ENCODE measurements around the gene MSANTD3.
A peak's percentile ranks its signal among the peaks of the same experiment; 100 is the strongest.
"Not testable (repeated sequence)": the region's sequence is repeated elsewhere in the genome, so short reads cannot be mapped to it uniquely, and the experiment has no call there.

The MSANTD3 gene, protein sequence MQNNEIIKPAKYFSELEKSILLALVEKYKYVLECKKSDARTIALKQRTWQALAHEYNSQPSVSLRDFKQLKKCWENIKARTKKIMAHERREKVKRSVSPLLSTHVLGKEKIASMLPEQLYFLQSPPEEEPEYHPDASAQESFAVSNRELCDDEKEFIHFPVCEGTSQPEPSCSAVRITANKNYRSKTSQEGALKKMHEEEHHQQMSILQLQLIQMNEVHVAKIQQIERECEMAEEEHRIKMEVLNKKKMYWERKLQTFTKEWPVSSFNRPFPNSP

GRCh38 chr9:100426530-100427365, at the start of gene MSANTD3:
MSANTD3 (plus strand) TSS chr9:100427143; CDS start chr9:100441939, 14,796 bp downstream.
- peak; percentile 44 to 56 for DNase-seq

DNA sequence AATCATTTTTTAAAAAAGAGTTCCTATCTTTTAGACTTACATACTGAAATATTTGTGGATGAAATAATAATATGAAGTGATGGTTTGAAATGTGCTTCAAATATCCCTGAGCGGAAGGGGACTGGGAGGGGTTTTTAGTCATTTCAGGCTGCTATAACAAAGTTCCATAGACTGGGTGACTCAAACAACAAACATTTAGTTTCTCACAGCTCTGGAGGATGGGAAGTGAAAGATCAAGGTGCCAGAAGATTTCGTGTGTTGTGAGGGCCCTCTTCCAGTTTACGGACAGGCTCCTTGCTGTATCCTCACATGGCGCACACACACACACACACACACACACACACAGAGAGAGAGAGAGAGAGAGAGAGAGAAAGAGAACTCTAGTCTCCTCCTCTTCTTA, 47.1 kb upstream of the MSANTD3 start:
- no peak for DNase-seq

DNA sequence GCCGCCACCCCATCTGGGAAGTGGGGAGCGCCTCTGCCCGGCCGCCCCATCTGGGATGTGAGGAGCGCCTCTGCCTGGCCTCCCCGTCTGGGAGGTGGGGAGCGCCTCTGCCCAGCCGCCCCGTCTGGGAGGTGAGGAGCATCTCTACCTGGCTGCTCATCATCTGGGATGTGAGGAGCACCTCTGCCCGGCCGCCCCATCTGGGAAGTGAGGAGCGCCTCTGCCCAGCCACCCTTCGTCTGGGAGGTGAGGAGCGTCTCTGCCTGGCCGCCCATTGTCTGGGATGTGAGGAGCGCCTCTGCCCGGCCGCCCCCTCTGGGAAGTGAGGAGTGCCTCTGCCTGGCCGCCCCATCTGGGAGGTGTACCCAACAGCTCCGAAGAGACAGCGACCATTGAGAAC, 34.0 kb upstream of the MSANTD3 start:
- not testable (repeated sequence) for DNase-seq

DNA sequence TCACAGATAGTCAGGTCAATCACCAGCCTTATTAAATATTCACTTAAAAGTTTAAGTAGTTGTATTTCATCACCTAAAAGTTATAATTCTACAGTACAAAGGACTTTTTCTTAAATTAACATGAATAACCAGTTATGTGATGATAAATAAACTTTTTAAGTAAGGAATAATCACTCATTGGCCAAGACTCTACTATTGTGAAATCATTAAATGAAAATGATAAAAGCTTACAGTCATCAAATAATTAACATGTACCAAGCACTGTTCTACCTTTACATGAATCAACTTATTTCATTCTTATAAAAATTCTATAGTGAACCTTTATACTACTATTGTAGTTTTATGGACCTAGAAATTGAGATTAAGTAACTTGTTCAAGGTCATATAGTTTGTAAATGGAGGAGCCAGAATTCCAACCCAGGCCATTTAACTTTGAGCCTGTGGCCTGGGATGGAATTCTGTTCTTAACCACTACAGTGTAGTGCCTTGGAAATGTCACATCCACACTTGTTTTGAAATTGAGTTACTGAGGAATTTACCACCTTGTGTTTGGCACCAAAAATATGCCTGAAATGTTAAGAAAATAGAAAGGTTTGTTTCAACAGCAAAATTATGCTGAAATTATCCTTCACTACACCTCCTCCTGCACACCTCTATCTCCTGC, 32.8 kb upstream of the MSANTD3 start:
- no peak for DNase-seq

DNA sequence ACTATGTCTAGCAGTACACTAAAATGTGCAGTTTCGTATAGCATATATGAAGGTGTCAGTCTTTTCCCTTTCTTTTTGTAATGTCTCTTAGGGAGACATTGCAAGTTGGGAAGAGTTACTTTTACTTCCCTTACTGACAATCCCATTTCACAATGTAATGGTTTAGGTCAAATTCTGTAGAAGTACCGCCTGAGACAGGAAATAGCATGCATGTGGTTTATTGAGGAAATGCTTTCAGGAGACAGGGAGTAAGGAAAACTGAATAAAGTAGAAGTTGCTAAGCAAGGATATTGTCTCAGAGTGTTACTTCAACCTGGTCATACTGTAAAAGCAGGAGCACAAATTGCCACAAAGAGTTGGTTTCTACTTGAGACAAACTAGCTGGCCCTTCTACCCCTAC, 32.1 kb upstream of the MSANTD3 start:
- no peak for DNase-seq

DNA sequence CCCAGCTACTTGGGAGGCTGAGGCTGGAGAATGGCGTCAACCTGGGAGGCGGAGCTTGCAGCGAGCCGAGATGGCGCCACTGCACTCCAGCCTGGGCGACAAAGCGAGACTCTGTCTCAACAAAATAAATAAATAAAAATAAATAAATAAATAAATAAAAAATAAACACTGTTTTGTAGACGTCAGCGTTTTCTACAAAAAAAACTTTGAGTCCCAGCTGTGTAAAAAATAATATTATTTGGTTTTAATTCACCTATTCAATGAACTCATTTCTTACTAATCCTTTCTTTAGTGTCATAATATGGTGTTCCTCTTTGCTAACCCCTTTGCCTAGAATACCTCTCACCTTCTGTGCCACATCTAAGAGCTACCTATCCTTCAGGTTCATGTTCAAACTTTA, 30.2 kb upstream of the MSANTD3 start:
- DNase-seq = no peak

DNA sequence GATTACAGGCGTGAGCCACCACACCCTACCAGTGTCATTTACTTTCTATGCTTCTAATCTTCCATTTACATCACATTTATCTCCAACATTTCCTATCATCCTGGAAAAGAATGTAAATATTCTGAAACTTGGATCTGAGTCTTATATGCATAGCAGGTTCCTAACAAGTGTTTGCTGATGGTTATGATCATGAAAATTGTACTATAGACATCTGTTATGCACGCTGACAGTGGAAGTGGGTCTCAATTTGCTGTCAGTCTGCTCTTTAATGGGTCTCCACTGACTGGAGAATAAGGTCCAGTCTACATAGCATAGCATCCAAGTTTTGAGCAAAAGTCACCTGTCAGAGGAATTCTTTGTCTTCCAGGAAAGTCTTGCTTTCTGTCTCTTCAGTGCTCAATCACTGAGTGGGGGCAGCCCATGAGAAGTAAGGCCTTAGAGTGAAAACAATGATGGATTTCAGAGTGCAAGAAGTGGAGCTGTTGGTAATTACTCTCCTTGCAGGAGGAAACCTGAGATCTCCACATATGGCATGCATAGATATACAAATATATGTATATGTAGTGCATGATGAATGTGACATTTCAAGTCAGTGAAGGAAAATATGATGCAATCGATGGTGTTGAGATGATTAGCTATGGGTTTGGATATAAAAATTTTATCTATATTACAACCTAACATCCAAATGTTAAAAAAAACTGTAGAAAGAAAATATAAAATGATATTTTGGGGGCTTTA, 29.2 kb upstream of the MSANTD3 start:
- DNase-seq = no peak

DNA sequence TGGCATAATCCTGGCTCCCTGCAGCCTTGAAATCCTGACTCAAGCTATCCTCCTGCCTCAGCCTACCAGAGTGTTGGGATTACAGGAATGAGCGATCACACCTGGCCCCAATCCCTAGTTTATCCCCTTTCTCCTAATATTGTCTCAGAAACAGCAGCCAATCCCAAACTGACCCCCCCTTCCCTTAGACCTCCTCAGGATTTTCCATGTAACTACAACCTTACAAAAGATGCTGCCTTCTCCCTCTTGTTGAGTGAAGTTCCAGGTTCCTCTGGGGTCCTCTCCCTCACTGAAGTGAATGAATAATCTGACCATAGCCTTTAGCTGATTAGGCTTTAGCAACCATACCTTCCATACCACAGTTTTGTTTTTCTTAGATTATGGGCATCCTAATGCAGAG, 25.9 kb upstream of the MSANTD3 start:
- DNase-seq = no peak

DNA sequence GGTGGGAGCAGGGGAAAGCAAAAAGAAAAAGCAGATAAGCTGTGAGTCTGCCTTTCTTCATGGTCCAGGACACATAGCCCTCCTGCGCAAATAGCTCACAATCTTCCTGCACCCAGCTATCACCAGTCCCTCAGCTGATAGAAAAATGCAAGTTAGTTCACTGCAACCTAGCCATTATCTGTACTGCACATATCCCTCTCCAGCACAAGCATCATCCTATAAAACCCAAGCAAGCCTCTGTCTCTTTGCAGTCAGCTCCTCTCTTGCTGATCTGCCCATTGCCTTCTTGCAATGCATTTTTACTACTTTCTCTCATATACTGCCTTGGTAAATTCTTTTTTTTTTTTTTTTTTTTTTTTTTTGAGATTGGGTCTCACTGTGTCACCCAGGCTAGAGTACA, 20.0 kb upstream of the MSANTD3 start:
- no peak for DNase-seq

- no peak for DNase-seq
Measured at GRCh38 chr9:100408546-100409175, 18.3 kb upstream of the MSANTD3 start.

DNA sequence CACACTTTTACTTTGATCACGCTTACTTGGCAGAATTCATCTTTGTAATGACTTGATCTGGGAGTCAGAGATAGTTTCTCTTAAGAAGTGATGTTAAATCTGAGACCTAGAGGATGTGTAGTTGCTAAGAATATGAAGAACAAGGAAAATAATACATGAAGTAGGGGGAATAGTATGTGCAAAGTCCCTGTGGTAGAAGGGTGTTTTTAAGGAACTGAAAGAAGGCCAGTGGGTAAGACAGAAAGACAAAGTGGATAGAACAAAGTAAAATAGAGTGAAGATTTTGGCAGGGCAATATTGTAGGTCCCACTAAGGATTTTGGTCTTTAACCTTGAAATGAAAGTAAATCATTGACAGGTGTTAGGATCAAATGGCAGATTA, 17.8 kb upstream of the MSANTD3 start:
- DNase-seq = no peak

- peak; percentile 88 to 89 for DNase-seq
Measured at GRCh38 chr9:100411472-100412283, 15.3 kb upstream of the MSANTD3 start.

- no peak for DNase-seq
Measured at GRCh38 chr9:100413839-100414420, 13.0 kb upstream of the MSANTD3 start.

DNA sequence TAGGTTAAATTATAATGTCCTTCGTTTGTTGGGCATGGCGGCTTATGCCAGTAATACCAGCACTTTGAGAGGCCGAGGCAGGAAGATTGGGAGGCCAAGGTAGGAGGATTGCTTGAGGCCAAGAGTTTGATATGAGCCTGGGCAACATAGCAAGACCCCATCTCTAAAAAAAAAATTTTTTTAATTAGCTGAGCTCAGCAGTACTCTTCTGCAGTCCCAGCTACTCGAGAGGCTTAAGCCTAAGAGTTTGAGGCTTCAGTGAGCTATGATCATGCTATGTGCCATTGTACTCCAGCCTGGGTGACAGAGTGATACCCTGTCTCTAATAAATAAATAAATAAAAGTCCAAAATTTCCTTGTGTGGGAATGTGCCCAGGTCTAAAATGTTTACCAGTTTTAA, 9.1 kb upstream of the MSANTD3 start:
- DNase-seq = no peak

- no peak for DNase-seq
Measured at GRCh38 chr9:100419166-100419565, 7.8 kb upstream of the MSANTD3 start.

GRCh38 chr9:100421116-100421515, 5.8 kb upstream of the MSANTD3 start:
- DNase-seq = not testable (repeated sequence)

DNA sequence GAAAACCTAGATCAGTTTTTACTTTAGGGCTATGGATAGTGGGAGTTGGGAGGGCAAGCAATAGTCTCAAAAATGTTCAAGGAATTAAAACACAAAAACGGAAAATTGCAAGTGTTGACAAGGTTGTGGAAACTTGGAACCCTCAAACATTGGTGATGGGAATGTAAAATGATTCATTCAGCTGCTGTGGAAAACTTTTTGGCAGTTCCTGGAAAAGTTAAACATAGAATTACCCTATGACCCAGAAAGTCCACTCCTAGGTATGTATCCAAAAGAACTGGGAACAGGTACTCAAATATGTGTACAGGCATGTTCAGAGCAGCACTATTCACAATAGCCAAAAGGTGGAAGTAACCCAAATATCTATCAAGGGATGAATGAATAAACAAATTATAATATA, 1.2 kb upstream of the MSANTD3 start:
- DNase-seq = no peak

DNA sequence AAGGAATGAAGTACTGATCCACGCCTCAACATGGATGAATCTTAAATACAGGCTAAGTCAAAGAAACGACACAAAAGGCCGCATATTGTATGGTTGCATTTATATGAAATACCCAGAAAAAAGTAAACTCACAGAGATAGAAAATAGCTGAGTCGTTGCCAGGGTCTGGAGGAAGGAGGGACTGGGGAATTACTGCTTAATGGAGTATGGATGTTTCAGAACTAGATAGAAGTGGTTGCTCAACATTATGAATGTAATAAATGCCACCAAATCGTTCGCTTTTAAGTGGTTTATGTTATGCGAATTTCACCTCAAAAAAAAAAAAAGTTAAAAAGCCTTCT, 784 bp upstream of the MSANTD3 start:
- no peak for DNase-seq

- no peak for DNase-seq
Measured at GRCh38 chr9:100427366-100428263, 672 bp downstream of the MSANTD3 start.
